GM12878 (cell line): Measurements from ENCODE around the gene CAPN10.

Source experiments
- CBX5 ChIP-seq: sonication (generic); IDR thresholded peaks from 2 replicates; pipeline ENCODE4 v1.6.1; 2016; ENCODE audit warnings: low read depth, moderate library complexity, mild to moderate bottlenecking, inconsistent platforms
- FOS ChIP-seq: IDR thresholded peaks from 3 replicates; pipeline ENCODE4 v1.6.1; 2011; ENCODE audit warnings: borderline replicate concordance; ENCODE audit not compliant: insufficient read length; ENCODE audit errors: extremely low read depth
- IKZF1 ChIP-seq: fragments of 450-650 bp; conservative IDR thresholded peaks from 2 replicates; pipeline ENCODE4 v1.6.1; 2017; ENCODE audit warnings: antibody characterized with exemption, mild to moderate bottlenecking
- TF ChIP-seq, protein P1 (sequence below): IDR thresholded peaks from 2 replicates; pipeline ENCODE4 v1.6.1; 2011; ENCODE audit warnings: low read depth, mild to moderate bottlenecking, low read length, moderate library complexity, borderline replicate concordance; ENCODE audit errors: extremely low read depth

DNA sequence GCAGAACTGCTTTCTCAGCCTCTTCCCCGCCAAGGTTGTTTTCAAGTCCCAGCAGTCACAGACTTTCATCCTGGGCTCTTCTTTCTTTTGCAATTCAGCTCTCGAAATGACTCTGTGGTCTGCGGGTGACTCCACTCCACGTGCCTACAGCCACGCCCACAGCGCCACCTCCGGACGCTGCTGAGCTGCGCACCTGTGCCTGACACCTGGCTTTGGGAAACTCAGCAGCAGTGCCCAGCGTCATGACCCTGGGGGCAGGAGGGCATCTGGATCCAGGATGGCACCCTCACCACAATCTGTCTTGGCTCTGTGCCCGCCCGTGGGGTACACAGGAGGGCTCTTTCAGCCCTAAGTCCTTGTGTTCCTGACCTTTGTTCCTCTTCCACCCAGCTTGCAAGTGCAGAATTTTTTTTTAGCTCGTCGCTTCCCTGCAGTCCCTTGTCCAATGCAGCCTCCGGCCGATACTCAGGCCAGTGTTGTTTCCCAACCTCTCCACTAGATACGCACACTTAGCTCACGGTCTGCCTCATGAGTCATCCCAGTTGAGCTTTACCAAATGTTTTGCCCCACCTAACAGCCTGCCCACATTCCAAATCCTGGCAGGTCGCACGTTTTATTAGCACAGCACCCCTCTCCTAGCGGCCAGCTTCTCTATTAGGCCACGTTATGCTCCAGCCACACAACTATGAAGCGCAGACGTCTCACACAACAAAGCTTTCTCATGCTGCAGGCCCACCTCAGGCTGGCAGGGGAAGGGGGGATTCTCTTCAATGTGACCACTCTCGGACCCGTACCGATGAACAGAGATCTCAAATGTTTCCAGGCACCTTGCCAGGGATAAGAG is 6.5 kb upstream of the CAPN10 start:
- TF ChIP-seq, protein P1, sequence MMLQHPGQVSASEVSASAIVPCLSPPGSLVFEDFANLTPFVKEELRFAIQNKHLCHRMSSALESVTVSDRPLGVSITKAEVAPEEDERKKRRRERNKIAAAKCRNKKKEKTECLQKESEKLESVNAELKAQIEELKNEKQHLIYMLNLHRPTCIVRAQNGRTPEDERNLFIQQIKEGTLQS = no peak
- TF ChIP-seq IKZF1 (peak; percentile 75), FOS (no peak), CBX5 (0 out of 2 replicates have a peak, but pooled peaks have one; percentile 66)
